HuH-7.5 (cell line): ENCODE data around the gene MTO1.
"Not testable (repeated sequence)": the region's sequence is repeated elsewhere in the genome, so short reads cannot be mapped to it uniquely, and the experiment has no call there.

Experiments
- DNase-seq: peaks from one replicate; pipeline ENCODE4 v3.0.0; 2011; ENCODE audit warnings: low spot score

The MTO1 gene

GRCh38 chr6:73525546-73526330 is 64.2 kb downstream of the MTO1 start:
- no peak for DNase-seq

DNA sequence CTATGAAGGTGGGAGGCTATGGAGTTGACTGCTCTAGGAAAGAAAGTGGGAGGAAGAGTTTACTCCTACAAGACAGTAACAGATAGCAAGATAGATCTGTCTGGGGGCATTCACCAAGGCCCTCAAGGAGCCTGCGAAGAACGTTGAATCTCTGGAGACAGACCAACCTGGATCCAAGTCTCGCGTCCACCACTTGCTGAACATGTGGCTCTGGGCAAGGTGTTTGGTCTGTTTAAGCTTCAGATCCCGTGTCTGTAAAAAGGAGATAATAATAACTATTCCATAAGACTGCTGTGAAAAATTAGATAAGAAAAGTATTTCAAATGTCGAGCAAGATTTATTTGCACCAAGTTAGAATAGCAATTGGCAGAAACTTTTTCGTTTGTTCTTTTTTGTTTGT is 67.4 kb downstream of the MTO1 start:
- DNase-seq: no peak

DNA sequence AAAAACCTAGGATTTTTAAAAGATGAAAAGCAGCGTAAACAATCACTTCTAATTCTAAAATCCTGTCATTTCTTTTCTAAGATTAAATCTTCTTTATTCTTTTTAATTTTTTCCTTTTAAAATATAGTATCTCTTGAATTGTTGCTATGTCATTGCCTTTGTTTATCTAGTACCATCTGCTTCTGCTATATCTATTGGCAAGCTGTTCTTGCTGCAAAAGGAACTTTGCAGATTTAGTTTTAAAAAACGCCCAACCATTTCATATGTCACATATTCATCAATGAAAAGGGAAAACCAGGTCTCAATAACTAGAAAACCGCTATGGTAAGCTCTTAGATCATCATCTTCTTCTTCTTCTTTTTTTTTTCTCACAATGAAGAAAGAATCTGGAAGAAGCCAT is 70.8 kb downstream of the MTO1 start:
- no peak for DNase-seq

- no peak for DNase-seq
Observed at GRCh38 chr6:73534628-73535027, 73.1 kb downstream of the MTO1 start.

DNA sequence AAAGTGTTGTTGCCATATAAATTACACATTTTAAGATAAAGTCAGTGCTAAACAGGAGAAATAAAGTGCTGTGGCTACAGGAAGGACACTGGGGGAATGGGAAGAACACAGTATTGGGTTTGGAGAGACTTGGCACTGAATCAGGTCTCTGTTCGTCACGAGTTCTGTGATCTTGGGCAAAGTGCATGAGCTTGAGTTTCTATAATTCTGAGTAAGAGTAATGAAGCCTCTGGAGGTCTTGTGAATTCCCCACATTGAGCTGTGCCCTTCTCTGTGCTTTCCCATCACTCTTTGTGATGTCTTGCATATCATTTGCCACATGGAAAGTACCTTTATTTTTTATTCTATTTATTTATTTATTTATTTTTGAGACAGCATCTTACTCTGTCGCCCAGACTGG is 76.1 kb downstream of the MTO1 start:
- no peak for DNase-seq

GRCh38 chr6:73538116-73538779 is 76.7 kb downstream of the MTO1 start:
- DNase-seq: no peak

GRCh38 chr6:73542481-73542880 is 80.9 kb downstream of the MTO1 start:
- DNase-seq: not testable (repeated sequence)

DNA sequence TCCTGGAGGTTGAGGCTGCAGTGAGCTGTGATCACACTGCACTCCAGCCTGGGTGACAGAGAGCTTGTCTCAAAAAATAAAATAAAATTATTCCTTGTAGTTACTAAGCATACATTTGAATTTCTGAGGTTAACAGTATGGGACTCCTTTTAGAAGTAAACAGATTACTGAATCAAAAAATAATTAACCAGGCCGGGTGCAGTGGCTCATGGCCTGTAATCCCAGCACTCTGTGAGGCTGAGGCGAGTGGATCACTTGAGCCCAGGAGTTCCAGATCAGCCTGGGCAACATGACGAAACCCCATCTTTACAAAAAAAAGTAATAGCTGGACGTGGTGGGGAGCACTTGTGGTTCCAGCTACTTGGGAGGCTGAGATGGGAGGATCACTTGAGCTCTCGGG is 81.4 kb downstream of the MTO1 start:
- DNase-seq: no peak

- no peak for DNase-seq
Observed at GRCh38 chr6:73547036-73547435, 85.5 kb downstream of the MTO1 start.

GRCh38 chr6:73548458-73549446 is 87.2 kb downstream of the MTO1 start:
- no peak for DNase-seq

DNA sequence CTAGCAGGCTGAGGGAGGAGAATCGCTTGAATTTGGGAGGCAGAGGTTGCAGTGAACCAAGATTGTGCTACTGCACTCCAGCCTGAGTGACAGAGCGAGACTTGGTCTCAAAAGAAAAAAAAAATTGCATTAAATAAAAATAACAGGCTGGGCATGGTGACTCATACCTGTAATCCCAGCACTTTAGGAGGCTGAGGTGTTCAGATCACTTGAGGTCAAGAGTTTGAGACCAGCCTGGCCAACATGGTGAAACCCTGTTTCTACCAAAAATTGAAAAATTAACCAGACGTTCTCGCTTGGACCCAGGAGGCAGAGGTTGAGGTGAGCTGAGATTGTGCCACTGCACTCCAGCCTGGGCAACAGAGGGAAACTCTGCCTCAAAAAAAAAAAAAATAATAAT is 89.6 kb downstream of the MTO1 start:
- DNase-seq: not testable (repeated sequence)

DNA sequence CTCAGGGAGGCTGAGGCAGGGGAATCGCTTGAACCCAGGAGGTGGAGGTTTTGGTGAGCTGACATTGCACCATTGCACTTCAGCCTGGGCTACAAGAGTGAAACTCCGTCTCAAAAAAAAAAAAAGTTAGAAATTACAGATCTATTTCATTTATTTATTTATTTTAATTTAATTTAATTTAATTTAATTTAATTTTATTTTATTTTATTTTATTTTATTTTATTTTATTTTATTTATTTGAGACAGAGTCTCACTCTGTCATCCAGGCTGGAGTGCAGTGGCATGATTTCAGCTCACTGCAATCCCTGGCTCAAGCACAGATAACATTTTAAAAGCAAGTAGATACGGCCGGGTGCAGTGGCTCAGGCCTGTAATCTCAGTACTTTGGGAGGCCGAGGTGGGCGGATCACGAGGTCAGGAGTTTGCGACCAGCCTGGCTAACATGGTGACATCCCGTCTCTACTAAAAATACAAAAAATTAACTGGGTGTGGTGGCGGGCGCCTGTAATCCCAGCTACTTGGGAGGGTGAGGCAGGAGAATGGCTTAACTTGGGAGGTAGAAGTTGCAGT is 93.9 kb downstream of the MTO1 start:
- DNase-seq: not testable (repeated sequence)

- no peak for DNase-seq
Observed at GRCh38 chr6:73556836-73557235, 95.3 kb downstream of the MTO1 start.
